Measurements from ENCODE around the gene SCN2A. TPM values are rescaled to one million over a fixed set of nuclear protein-coding genes. Genes with fewer than 3 reads are reported as not detected.
"Not testable (repeated sequence)": the region's sequence is repeated elsewhere in the genome, so short reads cannot be mapped to it uniquely, and the experiment has no call there.

SCN2A gene
- total RNA-seq, 1 experiment from 2014 or later, result not detected

DNA sequence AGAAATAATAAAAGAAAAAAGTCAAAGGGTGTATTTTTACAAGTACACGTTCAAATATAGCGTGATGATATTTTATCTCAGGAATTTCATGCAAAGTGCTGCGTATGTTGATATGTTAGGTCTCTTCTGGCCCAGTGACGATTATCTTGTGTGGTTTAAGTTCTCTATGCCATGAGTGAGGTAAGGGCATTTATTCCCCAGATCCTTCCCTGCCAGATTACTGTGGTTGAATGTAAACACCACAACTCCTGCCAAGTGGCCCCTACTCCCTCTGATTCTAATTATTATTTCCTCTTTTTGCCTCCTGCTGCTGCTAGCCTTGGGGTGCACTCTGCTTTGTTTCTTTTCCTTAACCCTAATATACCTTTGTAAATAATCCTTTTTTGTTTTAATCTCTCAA, 12.2 kb downstream of the SCN2A start:
- DNase-seq (ENCODE audit: low spot score), result peak; percentile 26

DNA sequence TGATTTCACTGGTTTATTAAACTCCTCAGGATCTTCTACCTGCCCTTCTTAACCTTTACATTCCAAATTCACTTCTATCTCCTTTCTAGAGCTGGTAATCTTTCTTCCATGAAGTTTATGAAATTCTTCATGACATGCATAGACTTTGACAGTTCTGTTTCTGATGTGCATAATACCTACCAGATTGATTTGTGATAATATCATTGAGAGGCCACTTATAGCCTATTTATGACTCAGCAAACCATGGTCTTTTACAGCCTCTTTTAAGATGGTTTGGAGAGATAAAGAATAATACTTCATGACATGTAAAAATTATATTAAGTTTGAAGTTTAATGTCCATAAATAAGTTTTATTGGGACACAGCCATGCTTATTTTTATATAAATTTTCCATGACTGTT, 14.0 kb downstream of the SCN2A start:
- peak; percentile 7 for DNase-seq (ENCODE audit: low spot score)

DNA sequence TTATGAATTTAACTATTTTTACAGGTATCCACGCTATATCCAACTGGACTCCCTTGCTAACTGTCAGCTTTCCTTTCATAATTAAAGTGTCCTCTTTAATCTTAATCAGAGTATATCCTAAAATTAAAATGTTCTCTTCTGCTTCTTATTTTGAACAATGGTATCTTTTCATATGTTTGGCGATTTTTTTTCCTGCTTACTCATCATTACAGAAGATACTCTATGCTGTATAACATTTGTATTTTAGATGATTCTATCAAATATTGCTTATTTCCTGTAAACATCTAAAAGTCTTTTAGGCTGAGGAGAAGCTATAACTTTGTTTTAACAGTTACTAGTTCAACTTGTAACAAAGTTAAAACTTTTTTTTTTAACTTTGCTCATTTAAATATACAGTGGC, 17.4 kb downstream of the SCN2A start:
- DNase-seq (ENCODE audit: low spot score), result no peak

DNA sequence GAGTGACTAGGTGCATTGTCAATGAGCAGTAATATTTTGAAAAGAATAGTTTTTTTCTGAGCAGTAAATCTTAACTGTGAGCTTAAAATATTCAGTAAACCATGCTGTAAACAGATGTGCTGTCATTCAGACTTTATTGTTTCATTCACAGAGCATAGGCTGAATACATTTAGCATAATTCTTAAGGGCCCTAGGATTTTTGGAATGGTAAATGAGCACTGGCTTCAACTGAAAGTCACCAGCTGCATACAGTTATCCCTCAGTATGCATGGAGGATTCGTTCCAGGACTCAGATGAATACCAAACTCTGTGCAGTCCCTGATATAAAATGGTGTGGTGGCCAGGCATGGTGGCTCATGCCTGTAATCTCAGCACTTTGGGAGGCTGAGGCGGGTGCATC, 21.1 kb downstream of the SCN2A start:
- not testable (repeated sequence) for DNase-seq (ENCODE audit: low spot score)

DNA sequence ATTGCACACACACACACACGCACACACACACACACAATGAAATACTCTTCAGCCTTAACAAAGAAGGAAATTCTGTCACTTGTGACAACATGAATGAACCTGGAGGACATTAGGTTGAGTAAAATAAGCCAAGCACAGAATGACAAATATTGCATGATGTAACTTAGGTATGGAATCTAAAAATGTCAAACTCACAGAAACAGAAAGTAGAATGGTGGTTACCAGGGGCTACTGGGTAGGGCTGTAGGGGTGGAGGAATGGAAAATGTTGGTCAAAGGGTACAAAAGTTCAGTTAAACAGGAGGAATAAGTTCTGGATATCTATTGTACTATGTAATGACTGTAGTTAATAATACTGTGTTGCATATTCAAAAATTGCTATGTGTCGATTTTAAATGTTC, 29.5 kb downstream of the SCN2A start:
- no peak for DNase-seq (ENCODE audit: low spot score)

DNA sequence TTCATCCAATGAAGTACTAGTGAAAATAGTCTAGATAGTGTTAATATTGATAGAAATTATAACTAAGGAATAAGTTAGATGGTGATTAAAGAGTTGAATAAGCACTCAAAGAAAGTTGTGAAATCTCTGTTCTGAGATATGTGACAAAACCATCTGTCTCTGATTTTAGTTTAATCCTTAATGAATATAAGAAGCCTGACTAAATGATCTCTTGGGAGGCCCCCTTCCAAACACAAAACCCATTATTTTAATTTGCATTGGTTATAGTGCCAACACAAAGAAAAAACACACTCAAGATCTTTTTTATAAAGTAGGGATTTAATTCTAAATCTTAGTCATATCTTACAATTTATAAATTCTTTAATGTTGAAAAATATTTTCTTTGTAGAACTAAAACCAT, 34.0 kb downstream of the SCN2A start:
- DNase-seq (ENCODE audit: low spot score), result no peak

DNA sequence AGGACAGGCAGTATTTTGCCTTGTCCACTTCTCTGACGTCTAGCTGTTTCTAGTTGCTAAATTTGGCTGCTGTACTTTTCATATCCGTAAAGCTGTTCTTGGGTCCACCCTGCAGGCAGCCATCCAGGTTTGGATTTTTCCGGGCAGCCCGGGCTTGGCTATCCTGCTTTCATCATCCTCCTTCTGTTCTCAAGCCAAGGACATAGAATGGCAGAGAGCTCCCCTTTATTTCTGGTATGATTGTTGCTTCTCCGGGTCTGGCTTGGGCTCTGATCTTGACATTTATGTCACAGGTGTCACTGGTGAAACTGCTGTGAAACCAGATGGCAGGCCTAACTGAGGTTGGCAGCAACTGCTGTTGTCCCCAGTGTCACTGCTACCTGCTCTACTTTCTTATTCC, 35.5 kb downstream of the SCN2A start:
- DNase-seq (ENCODE audit: low spot score), result no peak

DNA sequence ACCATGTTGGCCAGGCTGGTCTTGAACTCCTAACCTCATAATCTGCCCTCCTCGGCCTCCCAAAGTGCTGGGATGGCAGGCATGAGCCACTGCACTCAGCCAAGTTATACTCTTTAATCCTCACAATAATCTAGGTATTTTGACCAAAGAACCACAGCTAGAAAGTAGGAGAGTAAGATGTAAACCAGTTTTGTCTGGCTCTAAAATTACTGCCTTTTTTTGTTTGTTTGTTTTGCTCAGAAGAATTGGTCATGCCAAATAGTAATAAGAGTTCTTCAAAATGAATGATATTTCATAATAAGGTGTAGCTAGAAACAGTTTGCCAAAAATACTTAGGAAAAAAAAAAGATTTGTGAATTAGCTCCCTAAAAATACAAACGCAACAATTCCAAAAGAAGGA, 36.7 kb downstream of the SCN2A start:
- no peak for DNase-seq (ENCODE audit: low spot score)

DNA sequence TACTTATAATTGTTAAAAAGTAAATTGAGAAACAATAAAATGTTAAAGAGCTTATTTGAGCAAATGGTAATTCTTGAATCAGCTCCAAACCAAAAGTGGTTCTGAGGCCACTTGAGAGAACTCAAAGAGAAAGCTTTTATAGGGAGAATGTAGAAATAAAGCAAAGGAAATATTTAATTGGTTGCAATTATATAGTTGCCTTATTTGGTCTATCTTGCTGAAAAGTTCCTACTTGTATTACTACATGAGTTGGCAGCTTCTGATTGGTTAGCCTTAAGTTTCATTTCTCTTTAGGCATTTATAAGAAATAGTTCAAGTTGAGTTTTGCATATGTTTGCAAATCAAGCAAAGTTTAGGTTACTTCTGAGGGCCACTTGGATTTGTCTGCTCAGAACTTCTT, 38.1 kb downstream of the SCN2A start:
- DNase-seq (ENCODE audit: low spot score), result no peak

DNA sequence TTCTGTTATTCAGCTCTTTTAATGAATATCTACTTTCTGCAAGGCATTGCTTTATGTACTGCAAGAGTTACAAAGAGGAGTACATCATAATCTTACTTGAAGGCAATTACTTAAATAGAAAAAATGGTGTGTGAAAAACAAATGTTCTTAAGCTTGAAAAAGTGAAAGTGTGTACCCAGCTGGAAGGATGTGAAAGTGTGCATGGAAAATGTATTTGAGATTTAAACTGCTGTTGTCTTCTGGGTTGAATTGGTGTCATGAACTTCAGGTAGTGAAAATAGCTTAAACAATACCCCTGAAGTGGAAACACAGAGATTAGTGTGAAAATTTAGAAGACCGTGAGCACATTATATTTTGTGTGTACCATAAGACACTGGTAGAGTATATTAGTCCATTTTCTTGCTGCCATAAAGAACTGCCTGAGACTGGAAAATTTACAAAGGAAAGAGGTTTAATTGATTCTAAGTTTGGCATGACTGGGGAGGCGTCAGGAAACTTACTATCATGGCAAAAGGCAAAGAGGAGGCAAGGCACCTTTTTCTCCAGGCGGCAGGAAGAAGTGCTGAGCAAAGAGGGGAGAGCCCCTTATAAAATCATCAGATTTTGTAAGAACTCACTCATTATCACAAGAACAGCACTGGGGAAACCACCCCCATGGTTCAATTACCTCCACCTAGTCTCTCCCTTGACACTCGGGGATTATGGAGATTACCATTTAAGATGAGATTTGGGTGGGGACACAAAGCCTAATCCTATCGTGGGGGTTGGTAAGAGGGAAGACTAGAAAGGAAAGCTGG, 38.8 kb downstream of the SCN2A start:
- DNase-seq (ENCODE audit: low spot score), result no peak

DNA sequence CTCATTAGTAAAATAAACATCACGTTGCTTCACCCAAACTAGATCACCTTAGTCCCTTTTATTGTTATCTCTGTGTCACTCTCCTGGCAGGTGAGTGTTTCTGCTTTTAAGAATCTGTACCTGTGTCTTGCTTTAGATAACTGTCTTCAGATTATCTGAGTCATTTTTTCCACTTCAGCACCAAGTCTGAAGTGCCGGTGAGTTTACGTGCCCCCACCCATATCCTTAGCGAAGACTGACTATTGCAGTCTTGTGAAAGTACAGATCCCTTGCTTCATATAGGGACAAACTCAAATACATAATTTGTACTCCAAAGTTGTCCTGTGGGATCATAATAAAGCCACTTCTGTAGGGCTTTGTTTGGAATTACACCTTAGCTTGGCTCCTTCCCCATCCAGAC, 41.1 kb downstream of the SCN2A start:
- DNase-seq (ENCODE audit: low spot score), result no peak

DNA sequence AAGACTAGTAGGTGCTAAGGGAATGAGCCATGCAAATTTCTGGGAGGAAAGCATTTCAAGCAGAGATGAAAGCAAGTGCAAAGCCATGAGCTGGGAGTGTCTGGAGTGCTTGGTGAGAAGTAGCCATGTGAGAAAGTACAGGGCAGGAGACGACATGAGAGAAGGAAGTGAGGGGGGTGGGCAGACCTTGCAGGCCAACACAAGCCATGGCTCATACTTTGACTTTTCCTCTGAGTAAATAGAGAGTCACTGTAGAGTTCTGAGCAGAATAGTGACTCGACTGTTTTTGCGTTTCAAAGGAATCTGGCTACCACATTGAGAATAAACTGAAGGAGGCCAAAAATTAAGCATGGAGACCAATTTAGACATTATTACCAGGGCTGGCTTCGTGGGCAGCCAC, 42.2 kb downstream of the SCN2A start:
- DNase-seq (ENCODE audit: low spot score), result no peak

DNA sequence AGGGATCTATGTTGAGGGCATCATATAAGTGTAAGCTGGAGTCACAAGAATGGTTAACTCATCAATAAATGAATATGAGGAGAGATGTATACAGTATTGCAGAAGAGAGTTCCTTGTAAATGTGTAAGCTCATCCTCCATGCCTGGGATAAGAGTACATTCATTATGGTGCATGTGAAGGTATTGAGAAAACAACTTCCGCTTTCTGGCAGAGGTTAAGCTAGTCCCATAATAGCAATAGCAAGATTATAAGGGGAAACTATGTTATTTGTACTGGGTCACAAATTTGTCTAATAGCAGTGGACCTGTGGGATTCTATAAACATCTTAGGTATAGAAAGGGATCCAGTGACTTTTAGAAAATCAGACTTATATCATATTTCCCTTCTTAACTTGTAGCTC, 44.1 kb downstream of the SCN2A start:
- no peak for DNase-seq (ENCODE audit: low spot score)

DNA sequence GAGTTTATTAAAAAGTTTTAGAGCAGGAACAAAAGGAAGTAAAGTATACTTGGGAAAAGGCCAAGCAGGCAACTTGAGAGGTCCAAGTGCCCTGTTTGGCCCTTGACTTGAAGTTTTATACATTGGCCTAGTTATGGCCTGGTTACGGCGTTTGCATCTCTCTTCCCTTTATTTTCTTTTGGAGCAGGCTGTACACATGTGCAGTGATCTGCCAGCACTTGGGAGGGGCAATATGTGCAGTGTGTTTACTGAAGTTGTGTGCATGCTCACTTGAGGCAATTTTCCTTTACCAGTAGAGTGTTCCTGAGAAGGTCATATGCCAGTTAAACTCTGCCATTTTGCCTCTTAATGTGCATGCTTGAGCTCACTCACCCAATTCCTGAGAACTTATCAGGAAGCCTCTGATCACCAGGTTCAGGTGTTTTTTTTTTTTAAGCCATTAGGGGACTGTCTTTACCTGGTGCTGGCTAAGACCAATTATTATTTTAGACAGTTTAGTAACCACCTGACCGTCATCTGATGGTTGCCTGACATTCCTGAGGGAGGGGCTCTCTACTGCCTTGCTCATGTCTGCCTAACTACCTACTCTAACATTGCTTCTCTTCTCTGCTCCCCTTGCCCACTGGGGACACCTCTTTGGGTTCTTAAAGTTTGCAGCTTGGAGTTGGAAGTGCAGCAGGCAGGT, 48.0 kb downstream of the SCN2A start:
- no peak for DNase-seq (ENCODE audit: low spot score)

DNA sequence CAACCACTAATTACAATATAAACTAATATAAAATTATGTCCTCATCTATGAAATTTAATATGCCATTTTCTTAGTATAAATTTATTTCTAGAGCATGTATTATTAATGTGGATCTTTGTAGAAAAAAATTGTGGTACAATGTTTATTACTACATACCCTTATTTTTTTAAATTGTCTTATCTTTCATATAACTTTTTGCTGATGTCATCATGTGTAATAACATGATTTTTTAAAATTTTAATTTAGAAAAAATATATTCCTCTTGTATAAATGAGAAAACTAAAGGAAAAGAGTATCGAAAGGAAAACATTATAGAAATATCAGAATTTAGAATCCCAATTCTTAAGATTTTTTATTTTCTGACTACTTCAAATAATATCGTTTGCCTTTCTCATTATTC, 49.9 kb downstream of the SCN2A start:
- no peak for DNase-seq (ENCODE audit: low spot score)

DNA sequence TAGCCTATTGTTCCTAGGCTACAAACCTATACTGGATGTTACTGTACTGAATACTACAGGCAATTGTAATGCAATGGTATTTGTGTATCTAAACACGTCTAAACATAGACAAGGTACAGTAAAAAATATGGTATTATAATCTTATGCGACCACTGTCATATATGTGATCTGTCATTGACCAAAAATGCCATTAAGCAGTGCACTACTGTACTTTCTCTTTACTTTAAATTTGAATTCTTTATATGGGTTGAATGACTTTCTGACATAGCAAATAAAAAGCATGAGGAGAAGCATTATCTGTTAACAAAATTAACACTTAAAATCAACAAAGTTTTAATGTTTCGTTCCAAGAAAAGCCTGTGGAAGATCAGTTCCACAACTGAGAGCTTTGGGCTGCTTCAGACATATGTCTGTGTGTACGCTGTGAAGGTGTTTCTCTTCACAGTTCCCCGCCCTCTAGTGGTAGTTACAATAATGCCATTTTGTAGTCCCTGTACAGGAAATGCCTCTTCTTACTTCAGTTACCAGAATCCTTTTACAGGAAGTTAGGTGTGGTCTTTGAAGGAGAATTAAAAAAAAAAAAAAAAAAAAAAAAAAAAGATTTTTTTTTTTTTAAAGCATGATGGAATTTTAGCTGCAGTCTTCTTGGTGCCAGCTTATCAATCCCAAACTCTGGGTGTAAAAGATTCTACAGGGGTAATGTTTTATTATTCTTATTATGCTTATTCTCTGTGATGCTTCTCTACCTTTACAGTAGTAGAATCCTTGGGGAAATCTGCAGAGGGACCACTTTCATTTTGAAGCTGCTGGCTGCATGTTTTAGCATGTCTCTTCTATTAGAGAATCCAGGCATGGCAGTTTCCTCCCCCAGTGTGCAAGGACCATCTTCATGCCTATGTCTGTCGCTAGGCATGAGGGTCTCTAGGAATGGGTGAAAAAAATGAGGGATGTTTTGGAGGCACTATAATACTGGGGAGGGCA, 54.5 kb downstream of the SCN2A start:
- DNase-seq (ENCODE audit: low spot score), result peak; percentile 90

DNA sequence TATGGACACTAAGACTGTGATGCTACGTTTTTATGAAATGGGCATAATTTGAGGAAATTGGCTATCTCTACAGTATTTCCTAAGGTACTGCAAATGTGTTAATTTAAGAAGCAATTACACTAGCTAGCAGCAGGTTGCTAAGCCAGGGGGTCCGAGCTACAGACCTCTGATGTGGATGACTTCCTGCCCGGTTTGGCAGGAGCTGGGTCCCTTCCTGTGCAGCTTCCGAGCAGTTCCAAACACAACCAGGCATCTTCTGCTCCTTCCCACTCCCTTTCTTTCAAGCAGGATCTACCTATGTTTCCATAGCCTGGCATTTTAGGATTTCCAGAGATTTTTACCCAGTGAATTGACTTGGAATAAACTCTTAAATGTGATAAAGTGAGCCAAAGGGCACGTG, 55.7 kb downstream of the SCN2A start:
- DNase-seq (ENCODE audit: low spot score), result no peak

DNA sequence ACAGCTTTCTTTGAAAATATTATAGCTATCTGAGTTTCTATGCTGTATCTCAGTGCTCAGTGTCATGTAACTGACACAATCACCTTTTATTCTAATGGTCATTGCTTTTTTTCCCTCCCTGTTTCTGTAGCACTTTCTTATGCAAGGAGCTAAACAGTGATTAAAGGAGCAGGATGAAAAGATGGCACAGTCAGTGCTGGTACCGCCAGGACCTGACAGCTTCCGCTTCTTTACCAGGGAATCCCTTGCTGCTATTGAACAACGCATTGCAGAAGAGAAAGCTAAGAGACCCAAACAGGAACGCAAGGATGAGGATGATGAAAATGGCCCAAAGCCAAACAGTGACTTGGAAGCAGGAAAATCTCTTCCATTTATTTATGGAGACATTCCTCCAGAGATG, 56.4 kb downstream of the SCN2A start:
- DNase-seq (ENCODE audit: low spot score), result no peak

DNA sequence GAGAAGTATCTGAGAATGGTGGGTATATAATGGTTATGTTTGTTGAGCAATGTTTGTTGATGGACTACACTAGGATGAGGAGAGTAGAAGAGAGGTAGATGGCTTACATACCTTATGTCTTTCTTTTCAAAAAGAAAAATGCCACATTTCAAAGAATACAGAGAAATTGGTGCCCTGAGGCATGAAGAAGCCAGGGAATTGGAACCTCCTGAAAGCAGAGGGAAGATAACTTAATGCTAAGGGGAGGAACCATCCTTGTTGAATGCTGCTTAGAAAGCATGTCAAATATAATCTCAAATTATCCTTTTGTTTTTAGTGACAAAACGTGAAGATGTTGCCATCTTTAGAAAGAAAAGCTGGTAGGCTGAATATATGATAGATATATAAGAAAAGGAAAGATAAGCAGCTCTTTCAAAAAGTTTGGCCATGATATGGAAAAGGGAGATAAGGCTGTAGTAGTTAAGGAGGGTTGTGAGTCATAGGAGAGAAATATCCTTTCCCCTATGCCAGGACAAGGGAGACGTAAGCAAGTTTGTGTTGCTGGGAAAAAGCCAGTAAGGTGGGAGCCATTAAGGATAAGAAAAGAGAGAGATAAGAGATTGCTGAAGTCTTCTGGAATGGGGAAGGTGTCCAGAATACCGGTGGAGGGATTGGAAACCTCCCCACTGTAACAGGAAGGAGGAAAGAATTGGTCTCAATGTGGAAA, 66.3 kb downstream of the SCN2A start:
- DNase-seq (ENCODE audit: low spot score), result no peak

DNA sequence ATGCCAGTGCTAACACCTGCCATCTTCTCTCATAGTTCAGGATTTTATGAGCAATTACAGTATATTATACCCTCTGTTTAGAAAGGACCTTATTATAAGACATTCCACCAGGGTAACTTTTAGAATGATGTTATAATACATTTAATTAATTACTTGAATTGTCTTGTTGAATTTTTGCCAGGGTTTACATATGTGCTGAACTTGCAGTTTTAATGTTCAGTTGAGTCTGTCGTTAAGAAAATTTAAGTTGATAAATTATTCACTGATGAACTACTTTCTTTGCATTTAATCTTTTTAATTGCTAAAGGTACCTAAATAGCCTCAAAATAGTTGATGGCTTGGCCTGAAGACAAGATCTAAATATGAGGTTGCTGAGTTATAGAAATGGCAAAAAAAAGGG, 68.1 kb downstream of the SCN2A start:
- DNase-seq (ENCODE audit: low spot score), result no peak

DNA sequence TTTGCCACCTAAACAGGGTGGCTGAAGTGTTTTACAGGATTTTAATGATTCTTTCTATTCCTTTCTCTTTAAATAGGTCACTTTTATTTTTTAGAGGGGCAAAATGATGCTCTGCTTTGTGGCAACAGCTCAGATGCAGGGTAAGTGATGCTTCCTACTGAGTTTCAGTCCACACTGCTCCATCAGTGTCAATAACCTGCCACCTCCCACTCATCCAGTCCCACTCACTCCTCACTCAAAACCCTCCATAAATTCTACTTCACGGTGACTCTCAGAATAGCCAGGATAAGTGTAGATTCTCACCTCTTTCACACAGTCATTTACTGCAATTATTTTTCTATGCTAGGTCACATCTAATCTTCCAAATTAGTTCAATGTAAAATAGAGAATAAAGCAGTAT, 72.7 kb downstream of the SCN2A start:
- DNase-seq (ENCODE audit: low spot score), result no peak

DNA sequence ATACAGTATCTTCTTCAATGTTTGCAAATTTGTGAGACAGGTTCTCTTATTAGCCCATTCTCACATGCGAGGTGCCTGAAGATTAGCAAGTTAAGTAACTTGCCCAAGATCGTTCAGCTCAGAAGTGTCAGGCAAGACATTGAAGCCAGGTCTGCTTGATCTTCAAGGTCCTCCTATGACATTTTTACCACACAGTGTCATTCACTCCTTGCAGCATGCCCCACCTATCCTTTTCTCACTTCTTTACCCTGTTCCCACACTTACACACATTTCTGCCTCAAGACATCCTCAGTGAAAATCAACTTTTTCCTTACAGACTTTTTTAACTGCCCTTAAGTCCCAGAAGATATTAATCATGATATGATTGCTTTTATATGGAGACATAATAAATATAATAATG, 73.8 kb downstream of the SCN2A start:
- DNase-seq (ENCODE audit: low spot score), result no peak
